Measurements from ENCODE around the gene CWC27. TPM values are rescaled to one million over a fixed set of nuclear protein-coding genes. Genes with fewer than 3 reads are reported as not detected.

The CWC27 gene
- total RNA-seq, 1 donor from 2014 or later, result 28.9 TPM

- peaks cover 48% of the 10 kb centered on the region for H3K4me1 Mint-ChIP-seq
- DNase-seq, result no peak
- POLR2A ChIA-PET, result interaction anchor here (1.4 to 2.5 kb wide), 3 partner anchors 11 to 43 kb away, joined by 3 to 8 read pairs (median 6); no protein-coding TSS in a partner anchor
- no peaks in the 10 kb centered on the region for H3K9me3 Mint-ChIP-seq
- CTCF ChIA-PET, result interaction anchor here (1.1 to 1.7 kb wide), 2 partner anchors 14 to 23 kb away, joined by 3 to 6 read pairs; no protein-coding TSS in a partner anchor
- no peak overlapping the region for H3K4me3 Mint-ChIP-seq
- intact Hi-C loops (cut with micrococcal nuclease), result loop anchor here (2.0 kb wide), 1 partner anchor 15 kb away; no protein-coding TSS in a partner anchor
- TF ChIP-seq CTCF (IDR thresholded peaks at IDR 0.05), result no peak
- H3K36me3 Mint-ChIP-seq (ENCODE audit: low read depth), result no peaks in the 10 kb centered on the region
- no peaks in the 10 kb centered on the region for H3K27me3 Mint-ChIP-seq
- ATAC-seq (ENCODE audit: low read depth), result no peak
- peak overlapping the region; percentile 19 for H3K27ac Mint-ChIP-seq
These were observed 291.2 kb downstream of the CWC27 start for GRCh38 chr5:65059681-65060598.

- H3K9me3 Mint-ChIP-seq, result no peaks in the 10 kb centered on the region
- POLR2A ChIA-PET, result interaction anchor here (1.3 to 2.5 kb wide), 4 partner anchors 11 to 42 kb away, joined by 3 to 8 read pairs (median 6); no protein-coding TSS in a partner anchor
- TF ChIP-seq CTCF (IDR thresholded peaks at IDR 0.05), result no peak
- H3K4me3 Mint-ChIP-seq, result peak overlapping the region; percentile 36
- intact Hi-C loops (cut with micrococcal nuclease), result loop anchor here (1.0 to 2.0 kb wide), 2 partner anchors 17 to 25 kb away; no protein-coding TSS in a partner anchor
- H3K27me3 Mint-ChIP-seq, result no peaks in the 10 kb centered on the region
- peaks cover 60% of the 10 kb centered on the region for H3K4me1 Mint-ChIP-seq
- DNase-seq, result peak; percentile 23
- H3K36me3 Mint-ChIP-seq (ENCODE audit: low read depth), result no peaks in the 10 kb centered on the region
- CTCF ChIA-PET, result interaction anchor here (1.7 kb wide), 1 partner anchor 13 kb away, joined by 6 read pairs; no protein-coding TSS in a partner anchor
- peak overlapping the region; percentile 80 for H3K27ac Mint-ChIP-seq
- ATAC-seq (ENCODE audit: low read depth), result peak; percentile 72
These were observed 292.7 kb downstream of the CWC27 start for GRCh38 chr5:65061250-65061973.

- no peaks in the 10 kb centered on the region for H3K36me3 Mint-ChIP-seq (ENCODE audit: low read depth)
- DNase-seq (no peak), ATAC-seq (ENCODE audit: low read depth) (peak; percentile 16)
- H3K4me3 Mint-ChIP-seq, result peak overlapping the region; percentile 24
- H3K4me1 Mint-ChIP-seq, result peaks cover 65% of the 10 kb centered on the region
- no peaks in the 10 kb centered on the region for H3K27me3 Mint-ChIP-seq
- CTCF ChIA-PET, result no interaction called here
- TF ChIP-seq CTCF (IDR thresholded peaks at IDR 0.05), result no peak
- H3K27ac Mint-ChIP-seq, result peak overlapping the region; percentile 80
- no peaks in the 10 kb centered on the region for H3K9me3 Mint-ChIP-seq
- intact Hi-C loops (cut with micrococcal nuclease), result loop anchor here (1.0 to 2.0 kb wide), 2 partner anchors 17 to 26 kb away; no protein-coding TSS in a partner anchor
- POLR2A ChIA-PET, result interaction anchor here (1.3 to 2.5 kb wide), 2 partner anchors 11 to 13 kb away, joined by 5 to 8 read pairs; no protein-coding TSS in a partner anchor
These were observed 293.2 kb downstream of the CWC27 start for GRCh38 chr5:65061974-65062353.

- POLR2A ChIA-PET, result interaction anchor here (1.3 kb wide), 1 partner anchor 10 kb away, joined by 5 read pairs; no protein-coding TSS in a partner anchor
- CTCF ChIA-PET, result no interaction called here
These were observed 293.8 kb downstream of the CWC27 start for GRCh38 chr5:65062469-65063083.

More at GRCh38 chr5:65062469-65063083, 293.8 kb downstream of the CWC27 start:
- no peaks in the 10 kb centered on the region for H3K36me3 Mint-ChIP-seq (ENCODE audit: low read depth)
- peak overlapping the region; percentile 80 for H3K27ac Mint-ChIP-seq
- no peak for TF ChIP-seq CTCF (IDR thresholded peaks at IDR 0.05)
- H3K4me1 Mint-ChIP-seq, result peaks cover 69% of the 10 kb centered on the region
- no peaks in the 10 kb centered on the region for H3K27me3 Mint-ChIP-seq
- H3K9me3 Mint-ChIP-seq, result no peaks in the 10 kb centered on the region
- intact Hi-C loops (cut with micrococcal nuclease), result no loop called here
- no peak overlapping the region for H3K4me3 Mint-ChIP-seq
- ATAC-seq (ENCODE audit: low read depth), result no peak
- DNase-seq, result no peak

Data from activated B cell treated with CpG ODN at 0.5 μM for 24 hours (primary cell).